ENCODE measurements around the gene PARD6A.

Gene PARD6A

GRCh38 chr16:67697422-67698185, 36.8 kb downstream of the PARD6A start:
- no peak for DNase-seq

- no peak for DNase-seq
Measured at GRCh38 chr16:67699265-67699664, 38.5 kb downstream of the PARD6A start.

GRCh38 chr16:67701420-67701819, 40.7 kb downstream of the PARD6A start:
- no peak for DNase-seq

GRCh38 chr16:67702130-67702529, 41.4 kb downstream of the PARD6A start:
- no peak for DNase-seq

GRCh38 chr16:67703626-67704025, 42.9 kb downstream of the PARD6A start:
- DNase-seq = no peak

- DNase-seq = no peak
Measured at GRCh38 chr16:67704110-67704509, 43.4 kb downstream of the PARD6A start.

GRCh38 chr16:67707210-67707609, 46.5 kb downstream of the PARD6A start:
- DNase-seq = no peak

GRCh38 chr16:67707790-67708189, 47.0 kb downstream of the PARD6A start:
- no peak for DNase-seq

GRCh38 chr16:67708368-67708771, 47.6 kb downstream of the PARD6A start:
- no peak for DNase-seq

GRCh38 chr16:67709050-67709449, 48.3 kb downstream of the PARD6A start:
- no peak for DNase-seq

- no peak for DNase-seq
Measured at GRCh38 chr16:67710607-67711006, 49.8 kb downstream of the PARD6A start.
